GM18858 (cell line): ENCODE measurements around the gene COPS6.

Experiments used
- ATAC-seq: cut with Tn5 transposase; IDR thresholded peaks from one replicate; pipeline ENCODE4 v1.9.1; 2021; ENCODE audit not compliant: unreplicated experiment

Gene COPS6

DNA sequence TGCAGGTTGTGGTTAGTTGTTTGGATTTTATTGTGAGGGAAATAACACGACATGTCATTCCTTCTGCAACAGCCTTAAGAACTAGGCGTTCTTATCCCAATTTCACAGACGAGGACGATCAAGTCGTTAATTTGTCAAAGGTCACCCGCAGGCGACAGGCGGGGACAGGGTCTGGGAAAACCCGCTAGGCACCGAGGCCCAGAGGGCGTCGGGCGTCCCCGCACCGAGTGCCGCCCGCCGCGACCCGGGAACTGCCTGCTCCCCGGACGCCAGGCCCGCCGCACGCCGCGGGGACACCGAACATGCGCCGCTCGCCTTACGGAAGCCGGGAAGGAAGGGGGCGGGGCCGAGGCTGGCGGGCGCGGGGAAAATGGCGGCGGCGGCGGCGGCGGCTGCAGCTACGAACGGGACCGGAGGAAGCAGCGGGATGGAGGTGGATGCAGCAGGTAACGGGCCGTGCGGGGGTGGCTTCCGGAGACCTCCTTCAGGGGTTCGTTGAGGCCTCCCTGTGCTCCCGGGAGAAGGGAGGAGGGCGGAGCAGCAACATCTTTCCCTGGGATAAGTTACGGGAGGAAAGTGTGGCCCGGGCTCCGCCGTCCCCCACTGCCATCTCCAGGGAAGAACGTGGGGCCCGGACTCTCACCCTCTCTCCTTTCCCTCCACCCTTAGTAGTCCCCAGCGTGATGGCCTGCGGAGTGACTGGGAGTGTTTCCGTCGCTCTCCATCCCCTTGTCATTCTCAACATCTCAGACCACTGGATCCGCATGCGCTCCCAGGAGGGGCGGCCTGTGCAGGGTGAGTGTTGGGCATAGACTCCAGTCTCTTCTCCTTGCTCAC lies at the start of gene COPS6:
Gene COPS6, plus strand, starts transcription at position 349 of the 837 bp plus-strand sequence. Its CDS starts 22 bp downstream, at position 371.
- no peak for ATAC-seq

DNA sequence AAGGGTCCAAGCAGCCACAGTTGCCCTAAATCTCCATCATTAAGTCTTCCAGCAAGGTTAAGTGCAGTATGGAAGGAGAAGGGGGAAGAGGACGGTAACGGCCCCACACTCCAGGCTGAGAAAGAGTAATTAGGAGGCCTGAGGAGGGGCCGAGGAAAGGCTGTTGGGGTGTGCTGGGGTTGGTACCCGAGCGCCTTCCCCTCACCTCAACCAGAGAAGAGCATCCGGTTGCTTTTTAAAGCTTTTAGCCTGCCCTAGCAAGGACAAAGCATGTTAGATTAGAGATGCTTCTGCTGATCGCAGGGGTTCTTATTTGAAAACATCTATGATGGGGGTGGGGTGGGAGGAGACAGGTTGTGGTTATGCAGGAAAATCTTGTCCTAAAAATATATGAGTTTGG lies 48.2 kb upstream of the COPS6 start:
- ATAC-seq, result no peak

DNA sequence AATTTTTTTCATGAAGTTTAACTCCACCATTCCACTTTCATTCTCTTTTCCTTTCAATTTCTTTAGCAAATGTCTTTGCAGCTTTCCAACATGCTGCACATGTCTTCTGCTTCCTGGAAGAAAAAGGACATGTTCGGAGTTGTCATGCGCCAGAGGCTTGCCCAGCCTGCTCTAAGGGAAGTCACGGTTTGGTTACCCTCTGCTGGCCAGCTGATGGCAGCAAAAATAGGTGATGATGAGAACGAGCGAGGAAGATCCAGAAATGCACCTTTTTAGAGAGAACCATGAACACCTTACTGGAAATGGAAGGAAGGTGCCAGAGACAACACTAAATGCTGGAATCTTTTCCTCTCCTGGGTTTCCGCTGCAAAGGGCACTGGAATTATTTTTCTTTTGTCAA lies 44.1 kb upstream of the COPS6 start:
- no peak for ATAC-seq

DNA sequence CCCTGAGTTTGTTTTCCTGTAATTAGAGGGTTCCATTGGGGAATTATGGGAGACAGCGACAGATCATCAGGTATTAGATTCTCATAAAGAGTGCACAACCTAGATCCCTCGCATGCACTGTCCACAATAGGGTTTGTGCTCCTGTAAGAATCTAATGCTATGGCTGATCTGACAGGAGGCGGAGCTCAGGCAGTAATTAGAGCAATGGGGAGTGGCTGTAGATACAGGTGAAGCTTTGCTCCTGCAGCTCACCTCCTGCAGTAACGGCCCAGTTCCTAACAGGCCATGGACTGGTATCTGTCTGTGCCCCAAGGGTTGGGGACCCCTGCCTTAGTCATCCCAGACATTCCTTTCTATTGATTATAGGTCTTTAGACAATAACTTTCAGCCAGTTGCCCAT lies 40.1 kb upstream of the COPS6 start:
- no peak for ATAC-seq

DNA sequence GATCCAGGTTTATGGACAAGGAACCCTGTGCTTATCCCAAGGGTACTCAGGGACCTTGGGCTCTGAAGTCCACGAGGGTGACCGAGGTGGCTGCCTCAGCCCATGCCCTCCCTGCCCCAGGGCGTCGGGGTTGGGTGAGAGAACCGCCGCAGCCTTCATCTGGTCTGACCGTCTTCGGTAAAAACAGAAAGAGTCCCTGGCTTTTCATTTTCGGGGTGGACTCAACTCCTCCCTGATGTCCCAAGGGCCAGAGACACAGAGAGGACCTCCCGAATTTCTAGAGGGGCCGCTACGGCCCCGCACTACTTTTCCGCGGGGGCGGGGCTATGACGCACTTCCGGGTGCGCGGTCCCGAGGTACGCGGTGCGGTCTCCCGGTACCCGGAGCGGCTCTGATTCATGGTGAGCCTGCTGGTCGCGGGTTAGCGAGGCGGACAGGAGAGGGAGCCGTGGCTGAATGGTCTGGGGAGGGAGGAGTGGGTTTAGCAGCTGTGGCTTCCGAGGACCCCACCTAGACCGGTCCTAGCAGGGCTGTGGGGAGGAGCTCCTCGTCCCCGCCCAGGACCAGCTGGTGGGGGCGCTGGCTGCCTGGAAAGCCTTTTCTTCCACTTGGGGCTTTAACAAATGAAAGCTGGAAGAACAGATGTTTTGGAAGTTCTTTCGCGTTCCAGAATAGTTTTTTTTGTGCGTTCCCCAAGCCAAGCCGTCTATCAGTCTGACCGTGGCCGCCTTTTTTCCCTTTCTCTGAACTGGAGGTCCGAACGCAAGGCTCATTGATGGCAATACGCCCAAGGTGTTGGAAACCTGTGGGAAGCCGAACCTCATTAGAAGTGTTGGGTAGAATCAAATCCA lies 39.1 kb upstream of the COPS6 start, which contains the start of gene ZSCAN21:
Gene ZSCAN21, plus strand, starts transcription at position 334 of the 851 bp plus-strand sequence. CDS start 7,233 bp downstream, outside the sequence.
- ATAC-seq, result peak; percentile 76

DNA sequence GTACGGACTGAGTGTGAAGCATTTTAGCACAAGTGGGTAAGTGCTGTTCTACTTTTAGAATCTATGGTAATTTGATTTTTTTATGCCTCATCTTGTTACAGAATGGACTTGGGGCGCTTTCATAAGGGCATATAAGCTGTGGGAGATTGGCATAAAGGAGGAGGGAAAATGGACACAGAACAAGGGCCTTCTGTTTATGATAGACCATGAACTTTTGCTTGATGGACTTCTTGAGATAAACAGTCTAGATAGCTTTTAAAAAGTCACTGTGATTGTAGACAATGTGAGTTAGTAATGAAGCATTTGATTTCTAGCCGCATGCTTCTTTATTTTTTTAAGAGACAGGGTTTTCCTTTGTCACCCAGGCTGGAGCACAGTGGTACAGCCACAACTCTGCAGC lies 37.2 kb upstream of the COPS6 start:
- no peak for ATAC-seq

DNA sequence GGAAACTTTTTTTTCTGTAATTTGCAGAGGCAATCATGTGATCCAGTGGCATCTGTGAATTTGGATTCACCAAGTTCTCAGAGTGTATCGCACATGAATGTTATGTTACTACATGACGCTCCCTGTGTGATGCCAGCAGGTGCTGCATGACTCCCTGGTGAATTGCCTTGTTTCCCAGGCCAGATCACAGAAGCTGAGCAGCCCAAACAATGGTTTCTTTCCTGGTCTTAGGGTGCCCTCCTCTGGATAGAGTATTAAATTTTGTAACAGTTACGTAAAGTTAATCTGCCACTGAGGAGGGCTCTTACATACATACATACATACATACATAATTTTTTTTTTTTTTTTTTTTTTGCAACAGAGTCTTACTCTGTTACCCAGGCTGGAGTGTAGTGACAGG lies 35.6 kb upstream of the COPS6 start:
- no peak for ATAC-seq

DNA sequence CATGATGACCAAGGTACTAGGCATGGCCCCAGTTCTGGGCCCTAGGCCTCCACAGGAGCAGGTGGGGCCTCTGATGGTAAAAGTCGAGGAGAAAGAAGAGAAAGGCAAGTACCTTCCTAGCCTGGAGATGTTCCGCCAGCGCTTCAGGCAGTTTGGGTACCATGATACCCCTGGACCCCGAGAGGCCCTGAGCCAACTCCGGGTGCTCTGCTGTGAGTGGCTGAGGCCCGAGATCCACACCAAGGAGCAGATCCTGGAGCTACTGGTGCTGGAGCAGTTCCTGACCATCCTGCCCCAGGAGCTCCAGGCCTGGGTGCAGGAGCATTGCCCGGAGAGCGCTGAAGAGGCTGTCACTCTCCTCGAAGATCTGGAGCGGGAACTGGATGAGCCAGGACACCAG lies 31.8 kb upstream of the COPS6 start:
- ATAC-seq, result no peak

DNA sequence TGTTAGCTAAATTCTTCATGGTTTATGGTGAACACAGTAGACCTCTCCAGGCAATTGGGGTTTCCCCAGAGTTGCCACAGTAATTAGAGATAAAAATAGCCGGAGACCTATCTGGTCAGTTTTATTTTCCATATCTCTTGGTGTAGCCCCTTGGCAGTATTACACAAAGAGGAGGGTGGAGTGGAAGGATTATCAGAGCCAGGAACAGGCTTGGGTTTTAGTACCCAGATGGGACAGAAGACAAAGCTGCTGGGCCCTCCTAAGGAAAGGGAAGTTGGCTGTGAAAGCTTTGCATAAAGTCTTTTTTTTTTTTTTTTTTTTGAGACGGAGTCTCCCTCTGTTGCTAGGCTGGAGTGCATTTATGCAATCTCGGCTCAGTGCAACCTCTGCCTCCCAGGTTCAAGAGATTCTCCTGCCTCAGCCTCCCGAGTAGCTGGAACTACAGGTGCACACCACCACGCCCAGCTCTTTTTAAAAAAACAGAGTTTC lies 29.5 kb upstream of the COPS6 start:
- no peak for ATAC-seq

DNA sequence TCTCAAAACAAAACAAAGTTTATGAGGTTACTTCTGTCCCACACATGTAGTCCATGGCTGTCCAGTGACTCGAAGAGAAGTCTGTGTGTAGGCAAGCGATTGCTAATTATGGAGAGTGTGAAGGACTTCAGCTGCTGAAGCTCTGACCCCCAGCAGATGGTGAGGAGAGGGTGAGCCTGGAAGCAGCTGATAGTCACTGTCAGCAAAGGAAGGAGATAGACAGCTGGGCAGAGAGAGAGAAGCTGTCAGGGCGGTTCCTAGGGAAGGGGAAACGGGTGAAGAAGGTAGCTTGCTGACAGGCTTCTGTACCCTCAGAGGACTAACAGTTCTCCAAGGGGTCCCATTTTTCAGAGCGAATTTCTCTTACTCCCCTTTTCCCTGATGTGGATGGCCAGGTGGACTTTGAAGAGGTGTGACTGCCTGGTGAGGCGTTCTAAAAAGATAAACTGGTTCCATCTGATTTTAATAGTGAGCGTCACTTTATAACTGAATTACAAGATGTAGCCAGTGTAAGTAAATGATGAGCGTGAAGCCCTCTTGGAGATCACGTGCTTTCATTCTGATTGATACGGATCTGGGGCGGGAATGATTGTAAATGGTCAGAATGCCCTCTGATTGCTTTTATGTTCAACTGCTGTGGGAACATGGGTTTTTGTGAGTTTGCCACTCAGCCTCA lies 27.1 kb upstream of the COPS6 start:
- ATAC-seq, result no peak

DNA sequence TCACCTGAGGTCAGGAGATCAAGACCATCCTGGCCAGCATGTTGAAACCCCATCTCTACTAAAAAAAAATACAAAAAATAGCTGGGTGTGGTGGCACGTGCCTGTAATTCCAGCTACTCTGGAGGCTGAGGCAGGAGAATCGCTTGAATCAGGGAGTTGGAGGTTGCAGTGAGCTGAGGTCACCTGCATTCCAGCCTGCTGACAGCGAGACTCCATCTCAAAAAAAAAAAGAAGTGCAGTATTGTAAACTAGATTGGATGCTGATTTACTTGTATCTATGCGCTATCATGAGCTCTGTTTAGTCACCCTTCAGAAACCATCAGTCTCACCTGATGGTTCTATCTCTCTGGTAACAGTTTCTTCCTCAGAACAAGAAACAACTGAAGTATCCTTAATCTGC lies 25.4 kb upstream of the COPS6 start:
- no peak for ATAC-seq

DNA sequence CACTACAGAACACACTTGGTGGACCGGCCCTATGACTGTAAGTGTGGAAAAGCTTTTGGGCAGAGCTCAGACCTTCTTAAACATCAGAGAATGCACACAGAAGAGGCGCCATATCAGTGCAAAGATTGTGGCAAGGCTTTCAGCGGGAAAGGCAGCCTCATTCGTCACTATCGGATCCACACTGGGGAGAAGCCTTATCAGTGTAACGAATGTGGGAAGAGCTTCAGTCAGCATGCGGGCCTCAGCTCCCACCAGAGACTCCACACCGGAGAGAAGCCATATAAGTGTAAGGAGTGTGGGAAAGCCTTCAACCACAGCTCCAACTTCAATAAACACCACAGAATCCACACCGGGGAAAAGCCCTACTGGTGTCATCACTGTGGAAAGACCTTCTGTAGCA lies 24.6 kb upstream of the COPS6 start:
- no peak for ATAC-seq

DNA sequence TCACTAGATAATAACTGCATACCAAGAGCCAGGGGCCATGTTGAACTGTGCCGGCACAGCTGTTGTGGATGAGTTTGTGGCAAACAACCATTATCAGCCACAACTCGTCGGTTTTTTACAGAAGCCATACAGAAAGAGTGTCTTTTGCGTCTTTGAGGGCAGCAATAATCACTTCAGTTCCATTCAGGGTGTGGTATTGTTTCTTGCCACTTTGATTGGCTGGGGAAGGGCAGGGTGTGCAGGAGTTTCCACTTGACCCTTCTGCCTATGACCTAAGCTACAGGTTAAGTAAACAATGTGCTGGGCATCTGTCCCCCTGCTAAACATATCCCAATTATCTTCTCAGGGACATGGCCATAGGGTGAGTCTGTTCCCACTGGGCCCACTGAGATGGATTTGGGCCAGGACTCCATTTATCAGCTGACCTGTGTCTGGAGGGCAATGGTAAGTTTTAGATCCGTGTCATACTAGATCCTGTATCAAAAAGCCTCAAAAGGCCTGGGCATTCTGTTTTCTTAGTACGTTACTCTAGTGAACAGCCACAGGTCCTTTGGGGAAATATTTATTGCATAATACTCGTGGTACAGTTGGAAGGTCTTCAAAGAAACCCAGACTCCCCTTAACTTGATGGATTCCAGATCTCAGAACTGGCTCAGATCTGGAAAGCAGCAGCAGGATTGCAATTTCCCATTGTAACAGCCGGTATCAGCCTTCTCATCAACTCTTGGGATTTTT lies 23.1 kb upstream of the COPS6 start:
- no peak for ATAC-seq

DNA sequence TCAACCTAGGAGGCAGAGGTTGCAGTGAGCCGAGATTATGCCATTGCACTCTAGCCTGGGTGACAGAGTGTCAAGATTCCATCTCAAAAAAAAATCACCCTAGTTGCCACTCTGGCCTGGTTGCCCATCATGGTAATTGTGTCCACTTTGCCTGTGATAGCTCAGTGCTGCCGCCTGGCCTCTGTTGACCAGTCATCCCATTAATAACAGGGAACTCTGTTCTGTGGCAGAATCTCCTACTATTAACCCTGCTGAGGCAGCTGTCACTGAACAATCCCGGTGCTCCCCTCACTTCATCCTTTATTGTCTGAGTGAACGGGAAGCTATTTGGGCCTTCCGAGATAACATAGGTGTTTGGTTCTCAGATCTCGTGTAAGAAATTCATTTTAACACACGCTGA lies 21.8 kb upstream of the COPS6 start:
- ATAC-seq, result no peak

DNA sequence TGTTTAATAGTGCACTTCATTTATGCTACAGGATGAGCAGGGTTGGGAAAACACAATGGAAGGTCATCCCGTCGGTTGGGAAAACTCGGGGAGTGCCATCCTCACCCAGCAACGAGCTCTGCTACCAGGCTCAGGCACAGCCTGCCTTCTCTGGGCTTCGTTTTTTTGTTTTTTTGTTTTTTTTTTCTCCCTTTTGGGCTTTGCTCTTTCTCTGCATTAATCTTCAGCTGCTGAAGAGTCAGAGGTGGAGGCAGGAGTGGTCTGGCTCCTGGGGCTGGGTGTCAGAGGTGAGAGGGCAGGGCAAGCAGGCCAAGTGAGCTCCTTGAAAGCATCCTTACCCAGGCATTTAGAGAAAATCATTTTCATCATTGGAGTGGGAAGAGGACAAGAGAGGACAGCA lies 18.8 kb upstream of the COPS6 start:
- no peak for ATAC-seq

DNA sequence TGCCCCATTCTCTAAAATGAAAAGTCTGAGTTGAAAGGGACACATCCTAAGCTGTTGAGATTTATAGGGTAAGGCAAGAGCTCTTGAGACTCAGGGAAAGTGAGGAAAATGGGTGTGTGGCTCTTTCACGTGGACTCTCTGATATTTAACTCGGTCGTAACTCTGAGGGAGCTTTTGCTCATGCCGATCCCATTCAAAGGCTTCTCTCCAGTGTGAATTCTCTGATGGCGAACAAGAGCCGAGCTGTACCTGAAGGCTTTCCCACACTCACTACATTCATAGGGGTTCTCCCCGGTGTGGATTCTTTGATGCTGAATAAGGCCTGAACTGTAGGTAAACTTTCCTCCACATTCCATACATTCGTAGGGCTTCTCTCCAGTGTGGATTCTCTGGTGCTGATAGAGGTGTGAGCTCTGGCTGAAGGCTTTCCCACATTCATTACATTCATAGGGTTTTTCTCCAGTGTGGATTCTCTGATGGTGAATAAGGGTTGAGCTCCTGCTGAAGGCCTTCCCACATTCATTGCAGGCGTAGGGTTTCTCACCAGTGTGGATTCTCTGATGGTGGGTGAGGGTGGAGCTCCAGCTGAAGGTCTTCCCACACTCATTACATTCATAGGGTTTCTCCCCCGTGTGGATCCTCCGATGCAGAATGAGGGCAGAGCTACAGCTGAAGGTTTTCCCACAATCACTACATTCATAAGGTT lies 17.6 kb upstream of the COPS6 start:
- no peak for ATAC-seq

DNA sequence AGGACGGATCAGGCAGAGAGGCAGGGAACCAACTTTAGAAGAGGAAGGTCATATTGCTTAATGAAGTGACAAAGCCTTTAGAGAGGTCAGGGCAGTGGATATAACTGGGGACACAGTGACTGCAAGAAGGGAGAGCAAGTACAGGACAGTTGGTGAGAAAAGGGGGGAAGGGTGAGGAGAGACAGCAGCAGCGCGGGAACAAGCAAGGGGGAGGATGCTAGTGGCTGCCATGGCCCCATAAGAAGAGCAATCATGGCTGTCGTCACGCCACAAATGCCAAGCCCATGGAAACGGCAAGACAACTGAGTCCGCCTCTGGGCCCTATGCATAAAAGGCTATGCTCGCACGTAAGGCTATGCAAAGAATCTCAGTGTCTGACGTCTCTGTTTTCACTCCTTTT lies 16.3 kb upstream of the COPS6 start:
- no peak for ATAC-seq

DNA sequence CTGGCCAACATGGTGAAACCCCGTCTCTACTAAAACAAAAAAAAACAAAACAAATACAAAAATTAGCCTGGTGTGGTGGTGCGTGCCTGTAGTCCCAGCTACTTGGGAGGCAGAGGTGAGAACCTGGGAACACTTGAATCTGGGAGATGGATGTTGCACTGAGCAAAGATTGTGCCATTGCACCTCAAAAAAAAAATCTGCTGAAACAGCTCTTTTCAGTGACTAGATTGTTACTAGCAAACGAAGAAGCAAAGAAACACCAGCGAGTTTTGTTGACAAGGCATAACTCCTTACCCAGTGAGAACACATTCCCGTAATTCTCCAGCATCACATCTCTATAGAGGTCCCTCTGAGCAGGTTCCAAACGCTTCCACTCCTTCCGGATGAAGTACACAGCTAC lies 13.9 kb upstream of the COPS6 start:
- ATAC-seq, result no peak

DNA sequence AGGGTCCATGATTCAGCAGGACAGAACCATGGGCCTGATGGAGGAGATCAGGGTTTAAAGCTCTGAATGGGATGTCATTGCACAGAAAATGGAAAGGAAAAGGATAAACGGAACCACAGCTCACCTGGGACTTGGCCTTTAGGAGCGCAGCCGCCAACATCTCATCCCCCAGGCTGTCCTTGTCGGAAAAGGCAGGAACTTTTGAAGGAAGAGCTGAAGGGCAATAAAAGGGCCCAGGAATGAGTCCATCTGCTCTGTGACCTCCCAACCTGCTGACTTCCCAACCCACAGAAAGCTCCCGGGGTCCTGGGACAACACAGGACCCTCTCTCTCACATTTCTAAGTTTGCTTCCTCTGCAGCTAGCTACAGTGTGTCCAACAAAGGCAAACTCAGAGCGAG lies 13.4 kb upstream of the COPS6 start:
- no peak for ATAC-seq

DNA sequence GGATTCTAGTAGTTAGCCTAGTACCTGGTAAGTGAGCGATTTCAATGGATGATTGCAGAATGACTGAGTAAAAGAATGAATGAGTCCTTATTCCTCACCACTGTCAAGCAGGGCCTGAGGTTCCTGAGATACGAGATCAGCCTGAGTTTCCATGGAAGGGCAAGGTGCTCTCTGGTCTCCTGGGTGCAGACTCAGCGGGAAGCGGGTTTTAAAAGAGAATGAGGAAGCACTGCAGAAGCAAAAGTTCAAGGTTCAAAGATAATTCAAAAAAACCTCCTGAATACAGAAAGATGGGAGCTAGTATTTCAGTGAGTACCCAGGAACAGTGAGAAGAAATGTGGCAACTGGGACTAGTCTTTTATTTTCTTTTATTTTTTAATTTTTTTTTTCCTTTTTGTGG lies 11.6 kb upstream of the COPS6 start:
- no peak for ATAC-seq
